A673 (cell line): ENCODE results near the gene MTMR2. TPM values are rescaled to one million over a fixed set of nuclear protein-coding genes. Genes with fewer than 3 reads are reported as not detected.

Experiments used
- BruUV-seq: library from RNA; stranded (reverse); fragments of 400-500 nt; replicated peaks from 2 replicates; lab custom pipeline; 2021; lab: Mats Ljungman, UMichigan
- CTCF ChIA-PET: fragments of 300-600 bp; sonication (Branson Sonifier 250); formaldehyde crosslinking; loops from one replicate; lab custom pipeline; 2022; ENCODE audit warnings: antibody characterized with exemption; lab: Charles Lee
- POLR2A ChIA-PET: fragments of 300-600 bp; sonication (Branson Sonifier 250); formaldehyde crosslinking; loops from one replicate; lab custom pipeline; 2022; ENCODE audit warnings: antibody characterized with exemption; ENCODE audit not compliant: low non-redundant PET; lab: Charles Lee
- DNase-seq: peaks from one replicate; pipeline ENCODE4 v3.0.0-alpha.2; 2015; ENCODE audit warnings: low spot score
- H3K27ac ChIP-seq: fragments of 200-600 bp; sonication (generic); 2 replicates; pipeline ENCODE4 v1.5.1; 2016; ENCODE audit warnings: mixed run types, low read depth, mild to moderate bottlenecking, mixed read lengths, antibody characterized with exemption, low read length; ENCODE audit not compliant: poor library complexity, severe bottlenecking
- H3K27me3 ChIP-seq: fragments of 200-600 bp; sonication (generic); replicated peaks from 2 replicates; pipeline ENCODE4 v1.6.1; 2017; ENCODE audit warnings: mixed run types, low read depth, mild to moderate bottlenecking, mixed read lengths, antibody characterized with exemption, low read length; ENCODE audit not compliant: insufficient read depth, poor library complexity
- H3K36me3 ChIP-seq: fragments of 200-600 bp; sonication (generic); 2 replicates; pipeline ENCODE4 v1.6.1; 2016; ENCODE audit warnings: mixed run types, mild to moderate bottlenecking, mixed read lengths, antibody characterized with exemption, low read length; ENCODE audit not compliant: insufficient read depth, poor library complexity, severe bottlenecking
- H3K4me1 ChIP-seq: fragments of 200-600 bp; sonication (generic); 2 replicates; pipeline ENCODE4 v1.6.1; 2017; ENCODE audit warnings: mixed run types, mild to moderate bottlenecking, mixed read lengths, antibody characterized with exemption, low read length; ENCODE audit not compliant: insufficient read depth, poor library complexity, severe bottlenecking
- H3K4me3 ChIP-seq: fragments of 200-600 bp; sonication (generic); 2 replicates; pipeline ENCODE4 v1.5.1; 2016; ENCODE audit warnings: low read depth, mixed run types, mild to moderate bottlenecking, mixed read lengths, low read length; ENCODE audit not compliant: poor library complexity, severe bottlenecking
- H3K9me3 ChIP-seq: fragments of 200-600 bp; sonication (generic); 2 replicates; pipeline ENCODE4 v1.6.1; 2016; ENCODE audit warnings: mixed run types, low read depth, mild to moderate bottlenecking, mixed read lengths, antibody characterized with exemption, low read length; ENCODE audit not compliant: poor library complexity, severe bottlenecking
- EZH2 ChIP-seq: fragments of 200-600 bp; sonication (generic); IDR thresholded peaks from 2 replicates; pipeline ENCODE4 v1.6.1; 2017; ENCODE audit warnings: borderline replicate concordance, low read depth, mild to moderate bottlenecking, mixed read lengths, antibody characterized with exemption, low read length; ENCODE audit not compliant: poor library complexity, severe bottlenecking
- intact Hi-C: fragments of 100-400 bp; cut with micrococcal nuclease; formaldehyde crosslinking; loops from one replicate; pipeline ENCODE4 v1.10.0; 2022; ENCODE audit not compliant: unreplicated experiment
- total RNA-seq: library from RNA; stranded (reverse); gene quantifications from 2 replicates; pipeline ENCODE4 v1.2.3, GENCODE V29; 2021
- TF ChIP-seq, protein P1 (sequence below): fragments of 300-800, 200-600 bp; sonication (generic); conservative IDR thresholded peaks from 2 replicates; pipeline ENCODE4 v1.5.1; 2017; ENCODE audit warnings: low read depth, mild to moderate bottlenecking, antibody characterized with exemption, low read length, moderate library complexity, mixed read lengths

Gene MTMR2
- total RNA-seq, 1 experiment from 2014 or later: 58.6 TPM

DNA sequence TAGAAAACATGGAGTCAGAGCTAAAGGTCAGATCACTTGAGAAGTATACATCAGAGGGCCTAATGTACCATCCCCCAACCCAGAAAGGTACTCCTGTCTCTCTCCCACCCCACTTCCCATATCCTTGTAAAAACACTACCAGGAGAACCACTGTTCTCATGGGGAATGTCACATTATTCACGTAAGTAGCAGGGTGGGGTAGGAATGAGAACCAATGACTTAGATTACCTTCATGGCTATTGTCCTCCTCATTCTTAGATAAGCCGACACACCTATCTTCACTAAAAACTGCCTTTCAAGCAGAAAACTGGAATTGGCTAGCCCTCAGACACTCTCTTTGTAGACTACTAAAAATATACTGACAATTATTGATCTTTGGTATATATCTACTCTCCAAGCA is 70.0 kb downstream of the MTMR2 start:
- H3K27ac ChIP-seq: no peak overlapping the region
- H3K9me3 ChIP-seq: no peaks in the 10 kb centered on the region
- TF ChIP-seq, protein P1, sequence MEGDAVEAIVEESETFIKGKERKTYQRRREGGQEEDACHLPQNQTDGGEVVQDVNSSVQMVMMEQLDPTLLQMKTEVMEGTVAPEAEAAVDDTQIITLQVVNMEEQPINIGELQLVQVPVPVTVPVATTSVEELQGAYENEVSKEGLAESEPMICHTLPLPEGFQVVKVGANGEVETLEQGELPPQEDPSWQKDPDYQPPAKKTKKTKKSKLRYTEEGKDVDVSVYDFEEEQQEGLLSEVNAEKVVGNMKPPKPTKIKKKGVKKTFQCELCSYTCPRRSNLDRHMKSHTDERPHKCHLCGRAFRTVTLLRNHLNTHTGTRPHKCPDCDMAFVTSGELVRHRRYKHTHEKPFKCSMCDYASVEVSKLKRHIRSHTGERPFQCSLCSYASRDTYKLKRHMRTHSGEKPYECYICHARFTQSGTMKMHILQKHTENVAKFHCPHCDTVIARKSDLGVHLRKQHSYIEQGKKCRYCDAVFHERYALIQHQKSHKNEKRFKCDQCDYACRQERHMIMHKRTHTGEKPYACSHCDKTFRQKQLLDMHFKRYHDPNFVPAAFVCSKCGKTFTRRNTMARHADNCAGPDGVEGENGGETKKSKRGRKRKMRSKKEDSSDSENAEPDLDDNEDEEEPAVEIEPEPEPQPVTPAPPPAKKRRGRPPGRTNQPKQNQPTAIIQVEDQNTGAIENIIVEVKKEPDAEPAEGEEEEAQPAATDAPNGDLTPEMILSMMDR: no peak
- TF ChIP-seq EZH2: no peak
- peaks cover 15% of the 10 kb centered on the region for H3K36me3 ChIP-seq
- no peak overlapping the region for H3K4me3 ChIP-seq
- H3K27me3 ChIP-seq: no peaks in the 10 kb centered on the region
- no TSS peak for BruUV-seq
- intact Hi-C loops: no loop called here
- DNase-seq: no peak
- ChIA-PET POLR2A (no interaction called here), CTCF (no interaction called here)
- peaks cover 8% of the 10 kb centered on the region for H3K4me1 ChIP-seq

DNA sequence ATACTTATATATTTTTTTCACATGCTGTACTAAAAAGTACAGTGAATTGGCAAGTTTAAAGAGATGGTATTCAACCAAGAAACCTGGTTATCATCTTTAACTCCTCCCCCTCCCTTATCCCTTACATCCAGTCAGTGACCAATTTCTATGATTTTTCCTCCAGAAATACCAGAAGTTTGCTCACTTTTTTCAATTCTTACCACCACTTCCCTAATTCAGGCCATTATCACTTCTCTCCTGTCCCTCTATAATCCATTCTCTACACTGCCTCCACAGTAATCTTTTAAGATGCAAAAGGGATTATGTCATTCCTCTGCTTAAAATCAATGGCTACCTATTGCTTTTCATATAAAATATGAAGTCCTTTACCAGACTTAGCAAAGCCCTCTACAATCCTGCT is 70.8 kb downstream of the MTMR2 start:
- Histone ChIP-seq H3K9me3 (no peaks in the 10 kb centered on the region), H3K27me3 (no peaks in the 10 kb centered on the region), H3K27ac (no peak overlapping the region), H3K4me1 (peaks cover 2% of the 10 kb centered on the region), H3K36me3 (peaks cover 15% of the 10 kb centered on the region), H3K4me3 (no peak overlapping the region)
- no peak for DNase-seq
- intact Hi-C loops: no loop called here
- no TSS peak for BruUV-seq
- TF ChIP-seq, protein P1: no peak
- ChIA-PET CTCF (no interaction called here), POLR2A (no interaction called here)

DNA sequence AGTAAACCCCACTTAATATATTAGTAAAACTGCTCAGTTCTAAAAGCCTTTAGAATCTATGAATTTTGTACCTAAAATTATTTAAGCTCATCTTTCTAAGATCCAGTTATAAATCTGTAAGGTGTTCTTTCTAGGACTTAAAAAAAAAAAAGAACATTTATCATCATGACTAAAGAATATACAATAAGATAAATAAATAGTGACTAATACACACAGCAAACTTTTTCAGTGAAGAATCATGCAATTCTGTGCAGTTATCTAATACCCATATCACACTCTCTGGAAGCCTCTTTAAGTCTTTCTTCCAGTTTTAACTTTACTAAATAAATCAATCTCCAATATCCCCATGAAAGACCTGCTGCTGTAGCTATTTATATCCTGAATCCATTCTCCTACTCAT is 73.8 kb downstream of the MTMR2 start:
- BruUV-seq: no TSS peak
- no peak for DNase-seq
- POLR2A ChIA-PET: no interaction called here
- peaks cover 13% of the 10 kb centered on the region for H3K36me3 ChIP-seq
- H3K9me3 ChIP-seq: no peaks in the 10 kb centered on the region
- intact Hi-C loops: no loop called here
- H3K4me1 ChIP-seq: no peaks in the 10 kb centered on the region
- TF ChIP-seq, protein P1: no peak
- TF ChIP-seq EZH2: no peak
- H3K27me3 ChIP-seq: no peaks in the 10 kb centered on the region
- H3K27ac ChIP-seq: no peak overlapping the region
- H3K4me3 ChIP-seq: no peak overlapping the region
- CTCF ChIA-PET: interaction anchor here (0.6 to 1.5 kb wide), 2 partner anchors 14 to 319 kb away, joined by 4 to 16 read pairs; no protein-coding TSS in a partner anchor
